KMS-11 (cell line): ENCODE measurements around the gene DUS3L.
A peak's percentile ranks its signal among the peaks of the same experiment; 100 is the strongest.

ENCODE experiments used
- H2AFZ ChIP-seq: fragments of 200-600 bp; sonication (generic); 2 replicates; pipeline ENCODE4 v1.6.1; 2016; ENCODE audit warnings: antibody characterized with exemption, mixed run types, low read depth
- H3K27ac ChIP-seq: fragments of 200-600 bp; sonication (generic); 2 replicates; pipeline ENCODE4 v1.6.1; 2016; ENCODE audit warnings: mild to moderate bottlenecking, mixed run types
- H3K27me3 ChIP-seq: fragments of 200-600 bp; sonication (generic); 2 replicates; pipeline ENCODE4 v1.6.1; 2017; ENCODE audit warnings: mild to moderate bottlenecking, low read depth, mixed run types, moderate library complexity; ENCODE audit not compliant: insufficient read depth
- H3K36me3 ChIP-seq: fragments of 200-600 bp; sonication (generic); 2 replicates; pipeline ENCODE4 v1.6.1; 2017; ENCODE audit warnings: mild to moderate bottlenecking, mixed run types; ENCODE audit not compliant: insufficient read depth
- H3K4me1 ChIP-seq: fragments of 200-600 bp; sonication (generic); 2 replicates; pipeline ENCODE4 v1.6.1; 2016; ENCODE audit warnings: mild to moderate bottlenecking, low read depth, mixed run types; ENCODE audit not compliant: poor library complexity, severe bottlenecking
- H3K4me2 ChIP-seq: fragments of 200-600 bp; sonication (generic); 2 replicates; pipeline ENCODE4 v1.7.0; 2016; ENCODE audit warnings: mild to moderate bottlenecking, mixed run types
- H3K4me3 ChIP-seq: fragments of 200-600 bp; sonication (generic); IDR thresholded peaks from 2 replicates; pipeline ENCODE4 v1.6.1; 2017; ENCODE audit warnings: low read depth, low read length, mixed read lengths; ENCODE audit not compliant: insufficient read depth
- H3K79me2 ChIP-seq: fragments of 200-600 bp; sonication (generic); 2 replicates; pipeline ENCODE4 v1.6.1; 2016; ENCODE audit warnings: low read depth, mixed run types; ENCODE audit not compliant: insufficient read depth
- H3K9ac ChIP-seq: fragments of 200-600 bp; sonication (generic); 2 replicates; pipeline ENCODE4 v1.6.1; 2016; ENCODE audit warnings: mild to moderate bottlenecking, mixed run types
- H4K20me1 ChIP-seq: fragments of 200-600 bp; sonication (generic); 2 replicates; pipeline ENCODE4 v1.6.1; 2016; ENCODE audit warnings: mild to moderate bottlenecking, mixed run types; ENCODE audit not compliant: insufficient read depth
- TF ChIP-seq, protein P1 (sequence below): fragments of 200-600 bp; sonication (generic); conservative IDR thresholded peaks from 2 replicates; pipeline ENCODE4 v1.6.1; 2017; ENCODE audit warnings: low read depth, mild to moderate bottlenecking, antibody characterized with exemption, low read length, moderate library complexity, mixed read lengths

DUS3L gene

DNA sequence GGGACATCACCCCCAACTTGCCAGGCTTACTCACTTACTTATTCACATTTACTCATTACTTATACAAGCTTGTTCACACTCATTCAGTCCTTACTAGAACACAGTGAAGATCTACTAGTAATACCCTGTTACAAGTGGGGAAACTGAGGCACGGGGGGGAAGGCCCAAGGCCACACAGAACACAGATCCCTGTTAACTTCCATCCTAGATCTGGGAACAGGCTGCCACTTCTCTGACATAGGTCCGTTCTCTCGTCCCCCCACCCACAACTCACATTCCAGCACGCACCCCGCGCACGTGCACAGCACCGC, 12.4 kb upstream of the DUS3L start:
- Histone ChIP-seq H3K4me3 (no peak overlapping the region), H3K79me2 (no peaks in the 10 kb centered on the region), H2AFZ (peak overlapping the region; percentile 98), H4K20me1 (no peaks in the 10 kb centered on the region), H3K4me1 (peaks cover 9% of the 10 kb centered on the region), H3K27me3 (peaks cover 3% of the 10 kb centered on the region; the same call in 1 of the 2 replicates), H3K27ac (no peak overlapping the region), H3K4me2 (peak overlapping the region; percentile 89), H3K36me3 (no peaks in the 10 kb centered on the region), H3K9ac (peak overlapping the region; percentile 27; the same call in 1 of the 2 replicates)
- TF ChIP-seq, protein P1, sequence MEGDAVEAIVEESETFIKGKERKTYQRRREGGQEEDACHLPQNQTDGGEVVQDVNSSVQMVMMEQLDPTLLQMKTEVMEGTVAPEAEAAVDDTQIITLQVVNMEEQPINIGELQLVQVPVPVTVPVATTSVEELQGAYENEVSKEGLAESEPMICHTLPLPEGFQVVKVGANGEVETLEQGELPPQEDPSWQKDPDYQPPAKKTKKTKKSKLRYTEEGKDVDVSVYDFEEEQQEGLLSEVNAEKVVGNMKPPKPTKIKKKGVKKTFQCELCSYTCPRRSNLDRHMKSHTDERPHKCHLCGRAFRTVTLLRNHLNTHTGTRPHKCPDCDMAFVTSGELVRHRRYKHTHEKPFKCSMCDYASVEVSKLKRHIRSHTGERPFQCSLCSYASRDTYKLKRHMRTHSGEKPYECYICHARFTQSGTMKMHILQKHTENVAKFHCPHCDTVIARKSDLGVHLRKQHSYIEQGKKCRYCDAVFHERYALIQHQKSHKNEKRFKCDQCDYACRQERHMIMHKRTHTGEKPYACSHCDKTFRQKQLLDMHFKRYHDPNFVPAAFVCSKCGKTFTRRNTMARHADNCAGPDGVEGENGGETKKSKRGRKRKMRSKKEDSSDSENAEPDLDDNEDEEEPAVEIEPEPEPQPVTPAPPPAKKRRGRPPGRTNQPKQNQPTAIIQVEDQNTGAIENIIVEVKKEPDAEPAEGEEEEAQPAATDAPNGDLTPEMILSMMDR: no peak

DNA sequence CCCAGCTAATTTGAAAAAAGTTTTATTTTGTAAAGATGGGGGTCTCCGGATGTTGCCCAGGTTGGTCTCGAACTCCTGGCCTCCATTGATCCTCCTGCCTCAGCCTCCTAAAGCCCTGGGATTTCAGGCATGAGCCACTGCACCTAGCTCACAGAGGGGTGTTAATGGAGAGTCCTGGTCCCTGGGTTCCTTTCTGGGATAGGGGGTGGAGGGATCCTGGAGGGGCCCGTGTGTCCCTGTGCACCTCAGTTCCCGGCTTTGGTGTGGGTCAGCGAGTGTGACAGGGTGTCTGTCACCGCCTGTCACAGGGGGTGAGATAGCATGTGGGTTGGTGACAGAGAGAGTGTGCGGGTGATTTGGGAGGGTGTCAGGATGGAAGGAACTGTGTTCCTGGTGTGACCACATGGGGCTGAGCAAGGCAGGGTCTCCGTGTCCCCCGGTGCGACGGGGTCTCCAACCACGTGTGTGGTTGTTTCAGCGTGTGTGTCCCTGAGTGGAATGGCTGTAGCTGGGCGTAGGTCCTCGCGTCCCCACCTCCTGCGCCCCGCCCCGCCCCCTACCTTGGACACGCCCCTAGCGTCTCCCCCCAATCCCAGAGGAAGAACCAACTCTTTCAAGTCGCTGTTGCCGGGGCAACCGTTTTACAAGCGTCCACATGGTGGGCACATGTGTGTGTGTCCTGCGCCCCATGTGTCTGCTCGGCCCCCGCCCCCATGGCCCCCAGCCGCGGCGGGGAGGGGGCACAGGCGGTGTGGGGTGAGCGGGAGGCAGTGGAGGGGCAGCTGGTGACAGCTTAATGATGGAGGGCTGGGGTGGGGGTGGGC, 11.0 kb upstream of the DUS3L start:
- TF ChIP-seq, protein P1: no peak
- no peak overlapping the region for H3K4me3 ChIP-seq
- H3K9ac ChIP-seq: no peak overlapping the region
- H3K79me2 ChIP-seq: no peaks in the 10 kb centered on the region
- no peaks in the 10 kb centered on the region for H3K36me3 ChIP-seq
- H3K27ac ChIP-seq: no peak overlapping the region
- H3K4me1 ChIP-seq: peaks cover 9% of the 10 kb centered on the region
- H2AFZ ChIP-seq: no peak overlapping the region
- H3K4me2 ChIP-seq: no peak overlapping the region
- no peaks in the 10 kb centered on the region for H4K20me1 ChIP-seq
- peaks cover 3% of the 10 kb centered on the region; the same call in 1 of the 2 replicates for H3K27me3 ChIP-seq

DNA sequence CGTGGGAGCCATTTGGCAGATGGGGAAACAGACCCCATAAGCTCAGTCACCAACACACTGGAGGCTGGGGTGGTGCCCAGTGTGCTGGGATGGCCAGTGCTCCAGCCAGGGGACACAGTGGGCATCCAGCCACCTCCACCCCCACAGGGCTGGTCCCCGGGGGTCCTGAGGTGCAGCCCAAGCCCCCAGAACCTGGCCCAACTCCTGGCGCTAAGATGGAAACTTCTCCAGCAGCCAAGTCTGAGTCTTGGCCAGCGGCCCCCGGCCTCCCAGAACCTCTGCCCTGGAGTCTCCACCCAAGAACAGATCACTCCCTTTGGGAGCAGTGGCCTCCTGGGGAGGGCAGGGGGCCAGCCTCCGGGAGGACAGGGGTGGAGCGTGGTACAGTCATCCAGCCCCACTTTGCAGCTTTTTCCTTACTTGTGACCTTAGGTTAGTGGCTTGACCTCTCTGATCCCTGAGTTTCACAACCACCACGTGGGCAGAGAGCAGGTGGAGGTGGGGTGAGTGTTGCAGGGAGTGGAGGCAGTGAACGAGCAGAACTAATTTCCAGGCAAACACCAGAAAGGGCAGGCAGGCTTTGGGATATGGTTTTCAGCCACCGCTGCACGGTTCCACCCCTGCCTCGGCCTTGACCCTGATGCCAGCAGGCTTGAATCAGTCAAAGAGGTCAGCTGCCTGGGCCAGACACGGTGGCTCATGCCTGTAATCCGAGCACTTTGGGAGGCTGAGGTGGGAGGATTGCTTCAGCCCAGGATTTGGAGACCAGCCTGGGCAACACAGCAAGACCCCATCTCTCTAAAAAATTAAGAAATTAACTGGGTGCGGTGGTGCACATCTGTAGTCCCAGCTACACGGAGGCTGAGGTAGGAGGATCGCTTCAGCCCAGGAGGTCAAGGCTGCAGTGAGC, 9.7 kb upstream of the DUS3L start:
- Histone ChIP-seq H2AFZ (no peak overlapping the region), H3K9ac (no peak overlapping the region), H3K4me1 (peaks cover 9% of the 10 kb centered on the region)

More for the DNA sequence above, 9.7 kb upstream of the DUS3L start:
- no peaks in the 10 kb centered on the region for H3K79me2 ChIP-seq
- no peak overlapping the region for H3K4me3 ChIP-seq
- no peaks in the 10 kb centered on the region for H3K27me3 ChIP-seq
- TF ChIP-seq, protein P1: no peak
- H3K4me2 ChIP-seq: no peak overlapping the region
- H3K36me3 ChIP-seq: no peaks in the 10 kb centered on the region
- no peaks in the 10 kb centered on the region for H4K20me1 ChIP-seq
- no peak overlapping the region for H3K27ac ChIP-seq
